GM04503 (cell line): Measurements from ENCODE around the gene GLO1.

ENCODE experiments used
- DNase-seq: peaks from one replicate; pipeline ENCODE4 v3.0.0-alpha.2; 2012; ENCODE audit warnings: low read depth

Gene GLO1

GRCh38 chr6:38702558-38703397 lies at the start of gene GLO1:
Gene GLO1, minus strand, starts transcription at chr6:38703145. Its CDS starts 91 bp downstream, at chr6:38703054.
- DNase-seq, result peak; percentile 93

GRCh38 chr6:38750968-38751615 lies 48.1 kb upstream of the GLO1 start:
- DNase-seq, result no peak

GRCh38 chr6:38749473-38749872 lies 46.5 kb upstream of the GLO1 start:
- no peak for DNase-seq

GRCh38 chr6:38739532-38739931 lies 36.6 kb upstream of the GLO1 start:
- no peak for DNase-seq

- DNase-seq, result no peak
These were observed 35.3 kb upstream of the GLO1 start for GRCh38 chr6:38738261-38738660.

- no peak for DNase-seq
These were observed 34.0 kb upstream of the GLO1 start for GRCh38 chr6:38736951-38737350.

- DNase-seq, result no peak
These were observed 27.4 kb upstream of the GLO1 start for GRCh38 chr6:38730140-38730862.

- no peak for DNase-seq
These were observed 25.3 kb upstream of the GLO1 start for GRCh38 chr6:38728203-38728602.

- DNase-seq, result no peak
These were observed 22.7 kb upstream of the GLO1 start for GRCh38 chr6:38725414-38726183.

- DNase-seq, result no peak
These were observed 21.4 kb upstream of the GLO1 start for GRCh38 chr6:38724343-38724742.

- no peak for DNase-seq
These were observed 20.8 kb upstream of the GLO1 start for GRCh38 chr6:38723783-38724182.

GRCh38 chr6:38722727-38723334 lies 19.9 kb upstream of the GLO1 start:
- DNase-seq, result no peak

GRCh38 chr6:38722038-38722437 lies 19.1 kb upstream of the GLO1 start:
- DNase-seq, result no peak

GRCh38 chr6:38720295-38720694 lies 17.4 kb upstream of the GLO1 start:
- DNase-seq, result no peak

- no peak for DNase-seq
These were observed 16.4 kb upstream of the GLO1 start for GRCh38 chr6:38719358-38719757.

- DNase-seq, result no peak
These were observed 13.9 kb upstream of the GLO1 start for GRCh38 chr6:38716825-38717224.

- no peak for DNase-seq
These were observed 12.2 kb upstream of the GLO1 start, which contains the start of gene DNAH8 for GRCh38 chr6:38715016-38715689. Gene DNAH8, plus strand, starts transcription at chr6:38715311. Its CDS starts 7,499 bp downstream, at chr6:38722810.

- DNase-seq, result no peak
These were observed 11.5 kb upstream of the GLO1 start for GRCh38 chr6:38714239-38715015.

- no peak for DNase-seq
These were observed 10.9 kb upstream of the GLO1 start for GRCh38 chr6:38713812-38714211.

GRCh38 chr6:38708496-38708895 lies 5.6 kb upstream of the GLO1 start:
- no peak for DNase-seq
